ENCODE results near the gene ITIH6.

ITIH6 gene

DNA sequence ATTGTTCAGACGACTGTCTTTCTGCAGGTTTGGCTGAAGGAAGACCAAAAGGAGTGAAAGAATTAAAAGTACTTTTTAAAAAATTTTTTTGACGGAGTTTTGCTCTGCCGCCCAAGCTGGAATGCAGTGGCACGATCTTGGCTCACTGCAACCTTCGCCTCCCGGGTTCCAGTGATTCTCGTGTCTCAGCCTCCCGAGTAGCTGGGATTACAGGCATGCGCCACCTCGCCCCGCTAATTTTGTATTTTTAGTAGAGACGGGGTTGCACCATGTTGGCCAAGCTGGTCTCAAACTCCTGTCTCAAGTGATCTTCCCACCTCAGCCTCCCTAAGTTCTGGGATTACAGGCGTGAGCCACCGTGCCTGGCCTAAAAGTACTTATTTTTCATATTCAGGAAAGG lies 86.3 kb downstream of the ITIH6 start:
- no peak for DNase-seq

DNA sequence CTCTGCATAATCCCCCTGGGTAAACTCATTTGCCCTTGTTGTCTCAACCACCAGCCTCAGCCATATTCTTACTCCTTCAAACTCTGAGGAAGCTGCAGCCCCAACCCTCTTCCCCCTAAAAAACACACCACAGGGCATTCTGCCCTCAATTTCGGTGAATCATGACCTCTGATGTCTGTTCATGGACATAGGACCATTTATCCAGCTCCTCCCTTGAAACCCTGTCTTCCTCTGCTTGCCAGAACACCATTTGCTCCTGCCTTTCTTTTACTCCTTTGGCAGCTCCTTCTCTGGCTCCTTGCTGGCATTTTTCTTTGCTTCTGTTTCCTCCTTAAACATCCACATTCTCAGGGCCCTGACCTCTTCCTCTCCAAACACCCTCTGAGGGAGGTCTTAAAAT lies 87.1 kb downstream of the ITIH6 start:
- no peak for DNase-seq

DNA sequence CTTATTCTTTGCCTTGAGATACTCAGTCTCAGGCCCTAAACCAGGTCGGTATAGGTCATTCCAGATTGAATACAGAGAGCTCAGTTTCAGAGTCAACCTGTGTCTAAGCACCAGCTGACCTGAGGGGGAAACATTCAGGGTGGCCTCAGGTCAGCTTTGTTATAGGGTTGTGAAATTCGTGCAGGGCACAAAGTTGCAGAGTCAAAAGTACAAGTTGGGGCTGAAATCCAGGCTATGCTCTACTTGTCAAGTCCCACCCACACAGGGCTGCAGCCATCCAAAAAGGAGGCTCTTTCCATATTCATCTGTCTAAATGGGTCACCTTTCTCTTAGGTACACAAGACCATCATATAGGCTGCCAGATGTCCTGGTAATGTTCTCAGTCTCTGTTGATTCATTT lies 89.7 kb downstream of the ITIH6 start:
- no peak for DNase-seq
